ENCODE measurements around the gene JAG1. TPM values are rescaled to one million over a fixed set of nuclear protein-coding genes. Genes with fewer than 3 reads are reported as not detected.

Gene JAG1
- total and polyA plus RNA-seq, 12 donors = 6.8 to 22.0 (median 13.3) TPM

DNA sequence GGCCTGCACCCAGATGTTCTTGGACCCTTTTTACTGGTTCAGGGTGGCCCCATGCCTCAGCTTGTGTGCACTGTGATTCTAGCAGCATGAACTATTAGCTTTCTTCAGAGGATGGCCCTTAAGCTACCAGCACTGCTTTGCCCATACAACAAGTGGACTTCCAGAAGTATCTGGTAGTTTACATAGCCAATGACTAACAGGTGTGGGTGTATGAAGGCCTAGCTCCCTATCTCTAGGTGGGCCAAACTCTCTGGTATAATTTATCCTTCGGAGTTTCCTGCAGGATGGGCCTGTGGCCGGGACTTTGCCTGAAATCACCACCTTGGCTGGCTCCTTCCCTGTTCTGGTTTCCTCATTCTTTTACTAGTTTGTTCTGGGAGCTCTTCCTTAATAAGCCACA is 26.1 kb upstream of the JAG1 start:
- Histone ChIP-seq H3K9me3 (replicated peaks in 1 of 3) (no peaks in the 10 kb centered on the region), H3K27ac (no peak overlapping the region), H3K27me3 (no peaks in the 10 kb centered on the region), H3K4me3 (no peak overlapping the region), H3K36me3 (replicated peaks in 1 of 2) (no peaks in the 10 kb centered on the region), H3K4me1 (replicated peaks in 1 of 2) (no peaks in the 10 kb centered on the region)
- TF ChIP-seq, protein P1, sequence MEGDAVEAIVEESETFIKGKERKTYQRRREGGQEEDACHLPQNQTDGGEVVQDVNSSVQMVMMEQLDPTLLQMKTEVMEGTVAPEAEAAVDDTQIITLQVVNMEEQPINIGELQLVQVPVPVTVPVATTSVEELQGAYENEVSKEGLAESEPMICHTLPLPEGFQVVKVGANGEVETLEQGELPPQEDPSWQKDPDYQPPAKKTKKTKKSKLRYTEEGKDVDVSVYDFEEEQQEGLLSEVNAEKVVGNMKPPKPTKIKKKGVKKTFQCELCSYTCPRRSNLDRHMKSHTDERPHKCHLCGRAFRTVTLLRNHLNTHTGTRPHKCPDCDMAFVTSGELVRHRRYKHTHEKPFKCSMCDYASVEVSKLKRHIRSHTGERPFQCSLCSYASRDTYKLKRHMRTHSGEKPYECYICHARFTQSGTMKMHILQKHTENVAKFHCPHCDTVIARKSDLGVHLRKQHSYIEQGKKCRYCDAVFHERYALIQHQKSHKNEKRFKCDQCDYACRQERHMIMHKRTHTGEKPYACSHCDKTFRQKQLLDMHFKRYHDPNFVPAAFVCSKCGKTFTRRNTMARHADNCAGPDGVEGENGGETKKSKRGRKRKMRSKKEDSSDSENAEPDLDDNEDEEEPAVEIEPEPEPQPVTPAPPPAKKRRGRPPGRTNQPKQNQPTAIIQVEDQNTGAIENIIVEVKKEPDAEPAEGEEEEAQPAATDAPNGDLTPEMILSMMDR (IDR thresholded peaks at IDR 0.05) = no peak
- no peak for TF ChIP-seq POLR2A (IDR thresholded peaks at IDR 0.05)
- DNase-seq = no peak
- WGBS, 4 donors = 79 to 100% (median 87%) methylated on average over 2 of the region's 2 CpGs
- intact Hi-C loops (cut with DNase I) = no loop called here

DNA sequence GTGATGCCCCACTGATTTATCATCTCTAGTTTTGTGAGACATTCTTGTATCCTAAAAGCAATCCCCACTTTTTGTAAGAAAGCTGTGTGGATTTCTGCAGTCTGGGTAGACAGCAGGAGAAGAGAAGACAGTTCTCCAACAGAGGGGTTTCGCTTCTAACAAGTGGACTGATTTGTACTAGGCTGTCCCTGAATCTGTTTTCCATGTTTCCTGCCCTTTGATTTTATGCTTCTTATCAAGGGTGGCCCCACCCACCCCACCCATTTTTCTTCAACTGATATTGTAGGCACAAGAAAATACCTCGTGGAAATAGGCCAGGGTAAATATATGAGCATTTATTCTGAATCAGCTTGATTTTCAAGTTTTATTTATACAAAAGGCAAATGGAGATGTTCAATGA is 25.7 kb upstream of the JAG1 start:
- 75 to 83% (median 78%) methylated on average over 2 of the region's 2 CpGs for WGBS, 4 donors
- Histone ChIP-seq H3K9me3 (replicated peaks in 1 of 3) (no peaks in the 10 kb centered on the region), H3K4me1 (replicated peaks in 1 of 2) (no peaks in the 10 kb centered on the region), H3K4me3 (no peak overlapping the region), H3K27me3 (no peaks in the 10 kb centered on the region), H3K27ac (no peak overlapping the region), H3K36me3 (replicated peaks in 1 of 2) (no peaks in the 10 kb centered on the region)
- intact Hi-C loops (cut with DNase I) = no loop called here
- DNase-seq = no peak
- TF ChIP-seq, protein P1 (IDR thresholded peaks at IDR 0.05) = no peak
- TF ChIP-seq POLR2A (IDR thresholded peaks at IDR 0.05) = no peak

DNA sequence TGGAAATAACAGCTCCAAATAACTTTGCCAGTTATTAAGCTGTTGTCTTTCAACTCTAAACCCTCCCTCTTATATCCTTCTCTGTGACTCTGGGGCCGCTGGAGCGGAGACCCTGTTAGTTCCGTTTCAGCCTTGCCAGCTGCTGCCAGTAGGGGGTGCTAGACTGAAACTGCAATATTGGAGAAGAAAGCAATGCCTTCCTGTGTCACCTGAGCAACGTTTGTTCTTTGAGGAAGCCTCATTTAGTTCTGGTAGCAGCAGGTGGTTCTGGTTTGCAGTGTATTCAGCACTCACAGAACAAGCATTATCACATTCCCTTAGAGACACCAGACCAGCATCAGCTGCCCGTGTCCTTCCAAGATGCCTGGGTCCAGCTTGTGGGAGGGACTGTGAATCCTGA is 22.9 kb upstream of the JAG1 start:
- 63 to 79% (median 72%) methylated on average over 5 of the region's 5 CpGs for WGBS, 4 donors
- H3K36me3 ChIP-seq (replicated peaks in 1 of 2) = no peaks in the 10 kb centered on the region
- DNase-seq = peak in 1 of 7 donors; percentile 28
- H3K9me3 ChIP-seq (replicated peaks in 1 of 3) = no peaks in the 10 kb centered on the region
- intact Hi-C loops (cut with DNase I) = no loop called here
- no peak overlapping the region for H3K4me3 ChIP-seq
- no peaks in the 10 kb centered on the region for H3K4me1 ChIP-seq (replicated peaks in 1 of 2)
- no peaks in the 10 kb centered on the region for H3K27me3 ChIP-seq
- TF ChIP-seq POLR2A (IDR thresholded peaks at IDR 0.05) = no peak
- TF ChIP-seq, protein P1 (IDR thresholded peaks at IDR 0.05) = peak in 3 of 6 experiments; percentile 26 to 41 (median 36)
- no peak overlapping the region for H3K27ac ChIP-seq

DNA sequence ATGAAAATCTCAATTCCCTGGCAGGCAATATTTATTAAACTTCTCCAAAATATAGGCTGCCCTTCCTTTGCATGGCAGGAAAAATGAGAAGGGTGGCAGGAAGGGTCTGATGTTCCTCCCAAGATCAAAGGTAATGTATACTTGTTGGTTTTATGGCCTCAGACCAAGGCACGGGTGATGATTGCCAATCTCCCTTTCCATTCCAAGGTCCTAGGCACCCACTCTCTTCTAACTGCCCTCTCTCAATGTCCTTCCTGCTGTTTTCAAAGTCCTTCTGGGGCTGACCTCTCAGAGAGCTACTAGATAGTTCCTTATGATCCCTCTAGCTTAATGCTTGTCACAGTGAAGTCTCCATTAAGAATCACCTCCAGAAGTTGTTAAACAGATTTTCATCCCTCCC is 15.6 kb upstream of the JAG1 start:
- H3K27me3 ChIP-seq = no peaks in the 10 kb centered on the region
- H3K36me3 ChIP-seq (replicated peaks in 1 of 2) = no peaks in the 10 kb centered on the region
- H3K9me3 ChIP-seq (replicated peaks in 1 of 3) = no peaks in the 10 kb centered on the region
- intact Hi-C loops (cut with DNase I) = no loop called here
- no peaks in the 10 kb centered on the region for H3K4me1 ChIP-seq (replicated peaks in 1 of 2)
- DNase-seq = no peak
- no peak overlapping the region for H3K4me3 ChIP-seq
- 47 to 63% (median 54%) methylated on average over 1 of the region's 1 CpG for WGBS, 4 donors
- no peak for TF ChIP-seq POLR2A (IDR thresholded peaks at IDR 0.05)
- TF ChIP-seq, protein P1 (IDR thresholded peaks at IDR 0.05) = no peak
- no peak overlapping the region for H3K27ac ChIP-seq
